Epithelial cell of proximal tubule (primary cell): ENCODE data around the gene CCDC167. TPM values are rescaled to one million over a fixed set of nuclear protein-coding genes. Genes with fewer than 3 reads are reported as not detected.

Experiments used
- DNase-seq: peaks from one replicate; pipeline ENCODE4 v3.0.0-alpha.2; 2011; ENCODE audit warnings: low read depth
- H3K4me3 ChIP-seq: 2 replicates; pipeline ENCODE4 v1.5.1; 2011; ENCODE audit warnings: low read depth, mild to moderate bottlenecking, low read length
- total RNA-seq: library from RNA; depleted of rRNA; stranded (reverse); fragments of >200 nt; gene quantifications from 2 replicates; pipeline ENCODE4 v1.2.3, GENCODE V29; 2015
- TF ChIP-seq, protein P1 (sequence below): conservative IDR thresholded peaks from 2 replicates; pipeline ENCODE4 v1.5.1; 2012; ENCODE audit warnings: low read depth, mild to moderate bottlenecking, low read length

The CCDC167 gene
- total RNA-seq, 1 donor from 2014 or later: 136 TPM

DNA sequence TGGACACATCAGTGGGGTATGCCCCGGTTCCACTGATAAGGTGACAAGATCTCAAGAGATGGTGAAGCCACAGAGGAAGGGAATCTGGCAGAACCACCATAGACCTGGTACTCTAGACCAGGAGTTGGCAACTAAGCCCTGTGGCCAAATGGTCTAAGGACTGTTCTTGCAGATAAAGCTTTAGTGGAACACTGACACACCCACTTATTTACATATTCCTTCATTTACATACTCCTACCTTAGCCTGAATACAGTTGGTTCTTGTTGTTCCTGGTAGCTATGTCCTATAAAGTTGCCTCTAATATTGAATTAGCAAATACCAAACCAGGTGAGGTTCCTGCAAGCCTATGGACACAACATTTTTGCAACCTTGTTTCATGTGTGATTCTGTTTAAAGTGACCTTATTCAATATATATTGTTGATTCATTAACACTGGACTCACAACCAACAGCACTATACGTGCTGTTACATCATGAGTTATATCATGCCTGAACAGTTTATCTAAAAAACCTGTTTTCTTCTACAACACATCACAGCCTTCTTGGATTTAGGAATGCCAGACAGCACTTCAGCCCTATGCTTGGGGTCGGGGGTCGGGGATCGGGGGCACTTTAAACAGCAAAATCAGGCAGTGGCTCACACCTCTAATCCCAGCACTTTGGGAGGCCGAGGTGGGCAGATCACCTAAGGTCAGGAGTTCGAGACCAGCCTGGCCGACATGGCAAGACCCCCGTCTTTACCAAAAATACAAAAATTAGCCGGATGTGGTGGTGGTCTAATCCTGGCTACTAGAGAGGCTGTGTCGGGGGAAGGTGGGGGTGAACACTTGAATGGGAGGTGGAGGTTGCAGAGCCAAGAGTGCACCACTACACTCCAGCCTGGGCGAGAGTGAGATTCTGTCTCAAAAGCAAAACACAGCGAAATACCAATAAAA lies 2.5 kb downstream of the CCDC167 start:
- H3K4me3 ChIP-seq: no peak overlapping the region
- TF ChIP-seq, protein P1, sequence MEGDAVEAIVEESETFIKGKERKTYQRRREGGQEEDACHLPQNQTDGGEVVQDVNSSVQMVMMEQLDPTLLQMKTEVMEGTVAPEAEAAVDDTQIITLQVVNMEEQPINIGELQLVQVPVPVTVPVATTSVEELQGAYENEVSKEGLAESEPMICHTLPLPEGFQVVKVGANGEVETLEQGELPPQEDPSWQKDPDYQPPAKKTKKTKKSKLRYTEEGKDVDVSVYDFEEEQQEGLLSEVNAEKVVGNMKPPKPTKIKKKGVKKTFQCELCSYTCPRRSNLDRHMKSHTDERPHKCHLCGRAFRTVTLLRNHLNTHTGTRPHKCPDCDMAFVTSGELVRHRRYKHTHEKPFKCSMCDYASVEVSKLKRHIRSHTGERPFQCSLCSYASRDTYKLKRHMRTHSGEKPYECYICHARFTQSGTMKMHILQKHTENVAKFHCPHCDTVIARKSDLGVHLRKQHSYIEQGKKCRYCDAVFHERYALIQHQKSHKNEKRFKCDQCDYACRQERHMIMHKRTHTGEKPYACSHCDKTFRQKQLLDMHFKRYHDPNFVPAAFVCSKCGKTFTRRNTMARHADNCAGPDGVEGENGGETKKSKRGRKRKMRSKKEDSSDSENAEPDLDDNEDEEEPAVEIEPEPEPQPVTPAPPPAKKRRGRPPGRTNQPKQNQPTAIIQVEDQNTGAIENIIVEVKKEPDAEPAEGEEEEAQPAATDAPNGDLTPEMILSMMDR: no peak
- no peak for DNase-seq

DNA sequence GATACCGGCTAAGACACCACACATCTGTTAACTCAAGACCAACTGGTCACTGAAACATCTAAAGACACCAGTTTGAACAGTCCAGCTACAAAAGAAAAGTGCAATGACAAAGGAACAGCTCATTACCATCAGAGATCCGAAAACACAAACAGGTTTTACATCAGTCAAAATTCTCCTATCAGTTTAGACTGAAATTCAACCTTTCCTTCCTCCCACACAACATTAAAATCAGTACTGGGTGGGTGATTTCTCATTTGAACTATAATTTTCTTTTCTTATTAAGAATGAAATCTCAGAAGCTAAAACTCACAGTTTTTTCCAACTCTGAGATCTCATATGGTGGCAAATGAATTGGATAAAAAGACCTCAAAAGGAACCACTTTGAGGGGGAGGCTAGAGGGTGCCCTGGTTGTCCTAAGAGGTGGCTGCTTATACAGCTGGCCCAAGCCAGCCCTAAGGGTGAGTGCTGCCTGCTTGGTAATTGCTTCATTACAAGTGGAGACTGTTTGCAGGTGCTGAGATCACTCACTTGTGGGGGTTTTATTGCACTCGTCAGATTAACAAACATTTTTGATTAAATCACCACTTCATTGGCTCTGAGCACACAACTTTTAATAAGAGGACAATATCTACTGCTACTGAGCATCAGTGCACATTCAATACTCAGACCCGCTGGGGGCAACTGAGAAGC lies 4.3 kb downstream of the CCDC167 start:
- TF ChIP-seq, protein P1: no peak
- H3K4me3 ChIP-seq: no peak overlapping the region
- DNase-seq: no peak

DNA sequence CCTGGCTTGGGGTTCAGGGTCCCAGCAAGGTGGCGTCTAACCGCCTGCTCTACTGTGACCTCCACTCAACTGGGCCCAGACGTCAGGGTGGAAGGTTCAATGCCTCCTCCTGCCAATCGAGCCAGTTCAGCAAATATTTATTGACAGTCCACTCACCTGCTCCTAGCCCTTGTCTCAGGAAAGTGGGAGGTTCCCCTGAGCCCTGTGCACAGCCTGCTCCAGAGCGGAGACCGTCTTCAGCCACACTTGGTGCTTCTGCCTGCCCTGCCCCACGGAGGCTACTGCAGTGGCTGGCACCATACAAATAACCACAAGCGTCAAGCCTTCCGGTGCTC lies 6.1 kb downstream of the CCDC167 start:
- DNase-seq: no peak
- TF ChIP-seq, protein P1: no peak
- H3K4me3 ChIP-seq: no peak overlapping the region

DNA sequence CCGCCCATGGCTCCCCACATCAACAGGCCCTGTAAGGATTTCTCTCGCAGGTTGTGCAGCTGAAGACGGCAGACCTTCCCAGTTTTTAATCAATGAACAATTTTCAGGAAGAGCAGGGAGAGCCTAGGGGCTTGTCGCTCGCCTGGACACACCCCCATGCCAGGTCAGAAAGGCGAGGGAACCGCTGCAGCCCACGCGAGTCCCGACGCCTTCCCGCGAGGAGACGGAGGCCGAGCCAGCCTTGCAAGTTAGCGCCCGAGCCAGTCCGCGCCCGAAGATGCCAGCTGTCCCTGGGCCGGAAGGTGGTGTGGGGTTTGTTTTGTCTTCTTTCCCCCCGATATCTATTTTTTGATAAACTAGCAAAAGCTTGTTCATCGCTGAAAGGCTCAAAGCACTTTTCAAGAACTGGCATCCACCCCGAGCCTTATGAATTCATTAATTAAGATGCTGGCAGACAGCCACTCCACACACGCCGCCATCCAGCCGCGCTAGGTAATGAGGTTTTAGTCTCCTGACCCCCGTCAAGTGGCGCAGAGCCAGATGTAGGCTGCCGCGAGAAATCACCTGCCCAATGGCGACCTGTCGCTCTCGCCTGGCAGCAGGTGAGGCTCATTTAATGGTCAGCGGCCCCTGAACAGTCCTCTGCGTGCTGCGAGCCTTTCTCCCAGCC lies 6.6 kb downstream of the CCDC167 start:
- TF ChIP-seq, protein P1: no peak
- no peak for DNase-seq
- no peak overlapping the region for H3K4me3 ChIP-seq

DNA sequence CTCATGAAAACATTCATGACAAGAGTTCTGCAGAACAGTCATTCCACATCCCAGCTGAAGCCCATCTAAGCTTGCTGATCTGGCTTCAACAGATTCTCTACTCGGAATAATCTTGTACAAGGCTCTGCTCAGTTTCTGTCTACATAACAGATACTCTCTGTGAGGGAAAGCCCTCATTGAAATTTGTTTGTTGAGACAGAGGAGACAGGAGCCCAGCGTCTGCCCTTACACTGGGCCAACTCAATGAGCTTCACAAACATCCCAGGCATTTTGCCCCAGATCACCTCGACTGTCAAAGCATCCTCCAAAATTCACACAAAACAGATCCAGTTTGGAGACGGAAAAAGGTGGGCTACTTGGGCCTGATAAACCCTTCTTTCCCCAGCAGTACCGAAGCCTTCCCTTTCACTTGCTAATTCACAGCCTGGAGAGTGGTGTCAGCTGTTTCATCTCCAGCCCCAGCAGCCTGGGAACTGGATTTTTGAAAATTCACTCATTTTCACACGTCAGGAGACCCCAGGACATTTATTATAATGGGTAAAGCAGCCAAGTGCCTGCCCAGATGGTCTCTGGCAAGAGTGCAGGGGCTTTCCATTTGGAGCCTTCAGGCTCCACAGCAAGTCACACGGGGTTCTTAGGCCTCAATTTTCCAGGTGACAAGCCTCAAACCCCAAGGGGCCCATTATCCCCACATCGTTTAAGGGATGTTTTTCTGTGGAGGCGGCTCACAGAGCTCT lies 7.3 kb downstream of the CCDC167 start:
- DNase-seq: no peak
- TF ChIP-seq, protein P1: no peak
- H3K4me3 ChIP-seq: no peak overlapping the region

DNA sequence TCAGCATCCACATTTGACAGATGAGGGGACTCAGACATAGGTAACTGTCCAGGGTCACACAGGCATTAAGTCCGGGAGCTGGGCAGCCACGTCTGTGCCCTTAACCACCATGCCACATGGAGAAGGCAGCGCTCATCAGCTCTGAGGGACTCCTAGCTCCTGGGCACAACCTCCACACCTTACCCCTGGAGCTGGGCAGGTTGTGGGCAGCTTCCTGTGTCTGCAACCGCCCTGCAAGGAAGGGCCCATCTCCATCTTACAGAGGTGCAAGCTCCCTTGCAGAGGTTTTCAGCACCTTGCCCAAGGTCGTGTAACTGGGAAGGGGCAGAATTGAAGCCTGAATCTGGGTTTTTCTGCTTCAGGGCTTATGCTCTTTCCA lies 7.9 kb downstream of the CCDC167 start:
- no peak for DNase-seq
- no peak overlapping the region for H3K4me3 ChIP-seq
- TF ChIP-seq, protein P1: no peak
